Type B pancreatic cell (in vitro differentiated cells): ENCODE measurements around the gene CELA3B. TPM values are rescaled to one million over a fixed set of nuclear protein-coding genes. Genes with fewer than 3 reads are reported as not detected.

Experiments used
- DNase-seq: peaks from one replicate; pipeline ENCODE4 v3.0.0; 2021; ENCODE audit warnings: mixed read lengths; ENCODE audit not compliant: unreplicated experiment; ENCODE audit errors: extremely low spot score
- H3K27ac Mint-ChIP-seq: 2 replicates; pipeline ENCODE4 v1.8.0; 2021; ENCODE audit warnings: mild to moderate bottlenecking, mixed read lengths
- H3K27me3 Mint-ChIP-seq: 2 replicates; pipeline ENCODE4 v1.8.0; 2021; ENCODE audit warnings: mixed read lengths
- H3K36me3 Mint-ChIP-seq: 2 replicates; pipeline ENCODE4 v1.8.0; 2021; ENCODE audit warnings: mixed read lengths
- H3K4me1 Mint-ChIP-seq: one replicate; pipeline ENCODE4 v1.8.0; 2021; ENCODE audit warnings: mixed read lengths; ENCODE audit not compliant: unreplicated experiment
- H3K4me3 Mint-ChIP-seq: 2 replicates; pipeline ENCODE4 v1.8.0; 2021; ENCODE audit warnings: mild to moderate bottlenecking, mixed read lengths
- H3K9me3 Mint-ChIP-seq: 2 replicates; pipeline ENCODE4 v1.8.0; 2021; ENCODE audit warnings: mixed read lengths
- total RNA-seq: library from RNA; stranded (reverse); gene quantifications from 2 replicates; pipeline ENCODE4 v1.2.1, GENCODE V29; 2021; ENCODE audit warnings: low replicate concordance
- TF ChIP-seq, protein P1 (sequence below): fragments of 200-600 bp; sonication (generic); conservative IDR thresholded peaks from 2 replicates; pipeline ENCODE4 v1.5.0; 2021; ENCODE audit warnings: antibody characterized with exemption, mild to moderate bottlenecking

CELA3B gene
- total RNA-seq, 1 donor from 2014 or later = not detected

DNA sequence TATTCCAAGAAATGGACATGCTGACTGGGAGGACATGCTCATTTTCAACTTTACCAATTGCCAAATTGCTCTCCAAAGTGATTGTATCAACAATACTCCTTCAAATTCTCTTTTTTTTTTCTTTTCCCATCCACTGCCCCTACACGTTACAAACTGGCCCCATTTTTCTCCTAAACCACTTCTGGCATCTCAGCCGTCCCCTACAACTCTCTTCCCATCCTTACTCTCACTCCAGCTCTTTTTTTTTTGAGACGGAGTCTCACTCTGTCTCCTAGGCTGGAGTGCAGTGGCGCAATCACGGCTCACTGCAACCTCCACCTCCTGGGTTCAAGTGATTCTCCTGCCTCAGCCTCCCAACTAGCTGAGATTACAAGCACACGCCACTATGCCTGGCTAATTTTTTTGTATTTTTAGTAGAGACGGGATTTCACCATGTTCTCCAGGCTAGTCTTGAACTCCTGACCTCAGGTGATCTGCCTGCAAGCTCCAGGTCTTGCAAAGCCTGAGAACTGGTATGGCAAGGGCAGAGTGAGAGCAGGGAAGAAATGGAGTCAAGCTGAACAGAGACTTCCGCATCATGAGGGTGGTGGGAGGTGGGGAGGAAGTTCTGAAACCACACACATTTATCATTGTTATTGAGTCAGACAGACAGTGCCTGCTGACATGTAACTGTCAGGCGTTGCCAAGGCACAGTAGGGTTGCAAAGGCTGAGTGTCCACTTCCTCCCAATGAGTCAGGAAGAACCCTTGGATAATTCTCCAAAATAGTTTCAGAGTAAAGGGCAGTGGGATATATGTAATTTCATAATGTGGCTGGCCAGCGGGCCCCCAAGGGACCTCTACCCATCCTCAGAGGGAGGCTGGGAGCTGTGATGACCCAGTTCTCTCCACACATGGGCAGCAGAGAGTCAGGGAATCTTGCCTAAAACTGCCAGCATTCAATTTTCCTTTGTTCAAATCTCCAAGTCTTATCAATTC, 42.0 kb downstream of the CELA3B start:
- peak overlapping the region; percentile 66 for H3K27ac Mint-ChIP-seq
- peaks cover 7% of the 10 kb centered on the region for H3K4me1 Mint-ChIP-seq
- TF ChIP-seq, protein P1, sequence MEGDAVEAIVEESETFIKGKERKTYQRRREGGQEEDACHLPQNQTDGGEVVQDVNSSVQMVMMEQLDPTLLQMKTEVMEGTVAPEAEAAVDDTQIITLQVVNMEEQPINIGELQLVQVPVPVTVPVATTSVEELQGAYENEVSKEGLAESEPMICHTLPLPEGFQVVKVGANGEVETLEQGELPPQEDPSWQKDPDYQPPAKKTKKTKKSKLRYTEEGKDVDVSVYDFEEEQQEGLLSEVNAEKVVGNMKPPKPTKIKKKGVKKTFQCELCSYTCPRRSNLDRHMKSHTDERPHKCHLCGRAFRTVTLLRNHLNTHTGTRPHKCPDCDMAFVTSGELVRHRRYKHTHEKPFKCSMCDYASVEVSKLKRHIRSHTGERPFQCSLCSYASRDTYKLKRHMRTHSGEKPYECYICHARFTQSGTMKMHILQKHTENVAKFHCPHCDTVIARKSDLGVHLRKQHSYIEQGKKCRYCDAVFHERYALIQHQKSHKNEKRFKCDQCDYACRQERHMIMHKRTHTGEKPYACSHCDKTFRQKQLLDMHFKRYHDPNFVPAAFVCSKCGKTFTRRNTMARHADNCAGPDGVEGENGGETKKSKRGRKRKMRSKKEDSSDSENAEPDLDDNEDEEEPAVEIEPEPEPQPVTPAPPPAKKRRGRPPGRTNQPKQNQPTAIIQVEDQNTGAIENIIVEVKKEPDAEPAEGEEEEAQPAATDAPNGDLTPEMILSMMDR = peak; percentile 40
- H3K27me3 Mint-ChIP-seq = peaks cover 3% of the 10 kb centered on the region
- H3K4me3 Mint-ChIP-seq = no peak overlapping the region
- no peaks in the 10 kb centered on the region for H3K9me3 Mint-ChIP-seq
- no peak for DNase-seq
- no peaks in the 10 kb centered on the region for H3K36me3 Mint-ChIP-seq

DNA sequence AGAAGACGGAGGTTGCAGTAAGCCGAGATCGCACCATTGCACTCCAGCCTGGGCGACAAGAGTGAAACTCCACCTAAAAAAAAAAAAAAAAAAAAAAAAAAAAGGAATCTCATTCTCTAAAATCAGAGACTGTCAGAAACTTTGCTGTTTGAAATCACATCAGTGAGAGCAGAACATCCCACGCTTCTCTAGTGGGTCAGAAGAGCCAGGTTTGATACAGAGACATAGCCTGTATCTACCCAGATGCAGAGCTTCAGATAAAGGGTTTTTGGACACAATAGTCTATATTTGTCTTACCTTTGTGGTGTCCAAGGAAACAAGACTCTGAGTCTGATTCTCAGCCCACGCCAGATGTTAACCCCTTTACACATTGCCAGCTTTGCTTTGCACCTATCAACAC, 44.2 kb downstream of the CELA3B start:
- no peaks in the 10 kb centered on the region for H3K27me3 Mint-ChIP-seq
- H3K9me3 Mint-ChIP-seq = no peaks in the 10 kb centered on the region
- H3K4me1 Mint-ChIP-seq = peaks cover 22% of the 10 kb centered on the region
- no peaks in the 10 kb centered on the region for H3K36me3 Mint-ChIP-seq
- no peak for DNase-seq
- no peak overlapping the region for H3K27ac Mint-ChIP-seq
- TF ChIP-seq, protein P1 = no peak
- no peak overlapping the region for H3K4me3 Mint-ChIP-seq

DNA sequence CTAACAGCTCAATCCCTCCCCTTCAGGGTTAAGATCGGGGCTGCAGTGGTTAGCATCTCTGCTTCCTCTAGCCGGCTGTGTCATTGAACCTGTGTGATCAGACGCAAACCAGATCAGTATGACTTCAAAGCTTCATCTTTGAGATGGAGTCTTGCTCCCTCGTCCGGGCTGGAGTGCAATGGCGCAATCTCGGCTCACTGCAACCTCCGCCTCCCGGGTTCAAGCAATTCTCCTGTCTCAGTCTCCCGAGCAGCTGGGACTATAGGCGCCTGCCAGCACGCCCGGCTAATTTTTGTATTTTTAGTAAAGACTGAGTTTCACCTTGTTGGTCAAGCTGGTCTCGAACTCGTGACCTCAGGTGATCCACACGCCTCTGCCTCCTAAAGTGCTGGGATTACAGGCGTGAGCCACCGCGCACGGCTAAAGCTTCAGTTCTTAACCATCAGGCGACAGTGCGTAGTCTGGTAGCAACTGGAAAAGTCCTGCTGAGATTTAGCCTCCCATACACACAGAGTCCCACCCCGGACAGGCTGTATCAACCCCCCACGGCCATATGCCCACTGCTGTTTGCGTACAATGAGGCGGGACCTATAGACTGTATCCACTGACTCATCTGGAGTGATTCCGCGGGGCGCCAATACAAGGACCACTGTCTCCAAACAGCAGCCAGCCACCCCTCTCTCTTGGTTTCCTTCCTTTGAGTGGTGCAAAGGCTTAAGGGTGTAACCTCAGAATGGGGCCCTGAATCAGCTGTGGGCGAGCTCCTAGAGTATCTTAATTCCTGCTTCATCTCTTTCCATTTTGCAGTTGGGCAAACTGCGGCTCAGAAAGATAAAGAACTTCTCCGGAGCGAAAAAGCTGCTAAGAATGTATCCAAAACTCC, 47.9 kb downstream of the CELA3B start:
- DNase-seq = no peak
- H3K9me3 Mint-ChIP-seq = no peaks in the 10 kb centered on the region
- TF ChIP-seq, protein P1 = no peak

DNA sequence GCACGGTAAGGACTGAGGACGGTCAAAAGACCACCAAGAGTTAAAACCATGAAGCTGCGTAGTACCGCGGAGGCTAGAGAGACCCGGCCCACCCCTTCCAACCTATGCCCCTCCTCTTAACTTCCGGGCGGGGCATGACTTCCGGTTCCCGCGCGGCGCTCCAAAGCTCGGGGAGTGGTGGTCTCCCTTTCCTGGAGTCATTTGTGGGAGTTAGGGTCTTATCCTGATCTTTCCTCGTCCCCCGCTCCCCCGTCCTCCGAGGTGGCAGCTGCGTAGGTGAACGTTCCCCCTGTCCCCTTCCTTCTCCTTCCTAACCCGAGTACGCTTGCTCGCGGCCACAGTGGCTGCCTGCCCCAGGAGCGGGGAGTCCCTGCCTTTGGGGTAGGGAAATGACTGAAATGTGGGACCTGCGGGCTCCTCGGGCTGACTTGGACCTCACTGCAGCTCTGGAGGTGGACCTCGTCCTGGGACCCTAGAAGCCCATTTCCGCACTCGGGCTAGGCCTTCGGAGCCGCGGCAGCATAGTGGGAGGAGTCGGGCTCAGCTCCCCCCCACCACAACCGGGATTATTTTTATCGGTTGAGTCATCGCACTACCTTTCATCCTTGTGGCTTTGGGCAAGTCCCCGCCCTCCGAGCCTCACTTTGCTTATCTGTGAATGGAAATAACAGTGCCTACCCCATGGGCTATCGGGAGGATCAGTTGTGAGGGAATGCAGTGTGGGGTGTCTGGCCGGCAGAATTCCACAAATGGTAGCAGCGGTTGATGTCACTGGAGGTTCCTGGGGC, 48.7 kb downstream of the CELA3B start:
- H3K27me3 Mint-ChIP-seq = no peaks in the 10 kb centered on the region

More for the DNA sequence above, 47.9 kb downstream of the CELA3B start:
- H3K27me3 Mint-ChIP-seq = no peaks in the 10 kb centered on the region
- H3K4me3 Mint-ChIP-seq = peak overlapping the region; percentile 98
- peak overlapping the region; percentile 98 for H3K27ac Mint-ChIP-seq
- peaks cover 28% of the 10 kb centered on the region for H3K4me1 Mint-ChIP-seq
- no peaks in the 10 kb centered on the region for H3K36me3 Mint-ChIP-seq

More for the DNA sequence above, 48.7 kb downstream of the CELA3B start:
- Mint-ChIP-seq H3K4me3 (peak overlapping the region; percentile 98), H3K4me1 (peaks cover 28% of the 10 kb centered on the region), H3K27ac (peak overlapping the region; percentile 98), H3K36me3 (no peaks in the 10 kb centered on the region), H3K9me3 (no peaks in the 10 kb centered on the region)
- peak; percentile 86 for DNase-seq
- TF ChIP-seq, protein P1 = no peak
